A549 (cell line): ENCODE measurements around the gene ACTA2.

Source experiments
- CEBPB ChIP-seq, 2 experiments: fragments of >200 bp in 1 of 2; sonication (Bioruptor Twin) in 1 of 2; formaldehyde crosslinking in 1 of 2; IDR thresholded peaks; 2 replicates each; pipeline ENCODE4 v1.6.1; 2012 to 2016
- CTCF ChIP-seq: fragments of >200 bp; sonication (Bioruptor Twin); formaldehyde crosslinking; IDR thresholded peaks from 3 replicates; pipeline ENCODE4 v1.5.1; 2016
- EP300 ChIP-seq, 2 experiments: fragments of >200 bp; sonication (Bioruptor Twin); formaldehyde crosslinking; IDR thresholded peaks; 2 replicates in 1 of 2; 3 replicates in 1 of 2; pipeline ENCODE4 v1.6.1; 2016 to 2017
- JUNB ChIP-seq: fragments of >200 bp; sonication (Bioruptor Twin); formaldehyde crosslinking; IDR thresholded peaks from 2 replicates; pipeline ENCODE4 v1.6.1; 2016
- PHF8 ChIP-seq: fragments of 200-600 bp; sonication (generic); IDR thresholded peaks from 2 replicates; pipeline ENCODE4 v1.6.1; 2016; ENCODE audit warnings: low read depth, mild to moderate bottlenecking, antibody characterized with exemption, moderate library complexity, borderline replicate concordance
- RAD21 ChIP-seq, 2 experiments: fragments of >200 bp in 1 of 2; sonication (Bioruptor Twin) in 1 of 2; formaldehyde crosslinking in 1 of 2; IDR thresholded peaks in 1 of 2; conservative IDR thresholded peaks in 1 of 2; 2 replicates in 1 of 2; 3 replicates in 1 of 2; pipeline ENCODE4 v1.6.1; 2012 to 2018; ENCODE audit warnings: inconsistent platforms in 1 of 2
- REST ChIP-seq: fragments of 200-600 bp; sonication (generic); IDR thresholded peaks from 2 replicates; pipeline ENCODE4 v1.6.1; 2016; ENCODE audit warnings: antibody characterized with exemption, mild to moderate bottlenecking, moderate library complexity
- SMC3 ChIP-seq: fragments of >200 bp; sonication (Bioruptor Twin); formaldehyde crosslinking; IDR thresholded peaks from 3 replicates; pipeline ENCODE4 v1.6.1; 2018; ENCODE audit warnings: inconsistent platforms
- SREBF2 ChIP-seq: fragments of 450-650 bp; IDR thresholded peaks from 2 replicates; pipeline ENCODE4 v1.6.1; 2014; ENCODE audit warnings: mild to moderate bottlenecking, moderate library complexity
- ZNF302 ChIP-seq: fragments of 250-450 bp; sonication (Bioruptor Pico); IDR thresholded peaks from 2 replicates; pipeline ENCODE4 v1.9.0; 2021; ENCODE audit warnings: inconsistent platforms, mild to moderate bottlenecking, moderate library complexity

- TF ChIP-seq REST = no peak
- TF ChIP-seq RAD21 (conservative IDR thresholded peaks at IDR 0.05 in 1 of 2, IDR thresholded peaks at IDR 0.05 in 1 of 2) = no peak
- no peak for TF ChIP-seq SMC3
- no peak for TF ChIP-seq PHF8
- TF ChIP-seq ZNF302 (CRISPR knock-in tag) = no peak
- TF ChIP-seq CTCF = no peak
- no peak for TF ChIP-seq EP300 (IDR thresholded peaks at IDR 0.05)
- no peak for TF ChIP-seq SREBF2
- TF ChIP-seq JUNB = no peak
- no peak for TF ChIP-seq CEBPB (IDR thresholded peaks at IDR 0.05)
Measured at GRCh38 chr10:88999625-89000024, 47.1 kb upstream of the ACTA2 start.
